ENCODE results near the gene TMEM100. TPM values are rescaled to one million over a fixed set of nuclear protein-coding genes. Genes with fewer than 3 reads are reported as not detected.
"Not testable (repeated sequence)": the region's sequence is repeated elsewhere in the genome, so short reads cannot be mapped to it uniquely, and the experiment has no call there.

The TMEM100 gene
- total RNA-seq, 2 donors from 2014 or later, result not detected

GRCh38 chr17:55680686-55681341 lies 41.9 kb downstream of the TMEM100 start:
- peak overlapping the region in 1 of 2 donors; percentile 3 for H3K27ac Mint-ChIP-seq
- no peaks in the 10 kb centered on the region for H3K9me3 Mint-ChIP-seq
- DNase-seq (ENCODE audit: low spot score in 2 of 2), result no peak
- no peaks in the 10 kb centered on the region for H3K36me3 Mint-ChIP-seq
- ATAC-seq, result no peak

GRCh38 chr17:55677446-55677845 lies 45.2 kb downstream of the TMEM100 start:
- Mint-ChIP-seq H3K27ac (no peak overlapping the region), H3K36me3 (no peaks in the 10 kb centered on the region), H3K9me3 (peaks cover 0 to 4% of the 10 kb centered on the region in 2 donors)
- DNase-seq (ENCODE audit: low spot score in 2 of 2), result no peak
- ATAC-seq, result no peak

- Mint-ChIP-seq H3K9me3 (peaks cover 0 to 4% of the 10 kb centered on the region in 2 donors), H3K36me3 (no peaks in the 10 kb centered on the region), H3K27ac (no peak overlapping the region)
- DNase-seq (ENCODE audit: low spot score in 2 of 2) (no peak), ATAC-seq (no peak)
Measured at GRCh38 chr17:55676274-55676673, 46.4 kb downstream of the TMEM100 start.

DNA sequence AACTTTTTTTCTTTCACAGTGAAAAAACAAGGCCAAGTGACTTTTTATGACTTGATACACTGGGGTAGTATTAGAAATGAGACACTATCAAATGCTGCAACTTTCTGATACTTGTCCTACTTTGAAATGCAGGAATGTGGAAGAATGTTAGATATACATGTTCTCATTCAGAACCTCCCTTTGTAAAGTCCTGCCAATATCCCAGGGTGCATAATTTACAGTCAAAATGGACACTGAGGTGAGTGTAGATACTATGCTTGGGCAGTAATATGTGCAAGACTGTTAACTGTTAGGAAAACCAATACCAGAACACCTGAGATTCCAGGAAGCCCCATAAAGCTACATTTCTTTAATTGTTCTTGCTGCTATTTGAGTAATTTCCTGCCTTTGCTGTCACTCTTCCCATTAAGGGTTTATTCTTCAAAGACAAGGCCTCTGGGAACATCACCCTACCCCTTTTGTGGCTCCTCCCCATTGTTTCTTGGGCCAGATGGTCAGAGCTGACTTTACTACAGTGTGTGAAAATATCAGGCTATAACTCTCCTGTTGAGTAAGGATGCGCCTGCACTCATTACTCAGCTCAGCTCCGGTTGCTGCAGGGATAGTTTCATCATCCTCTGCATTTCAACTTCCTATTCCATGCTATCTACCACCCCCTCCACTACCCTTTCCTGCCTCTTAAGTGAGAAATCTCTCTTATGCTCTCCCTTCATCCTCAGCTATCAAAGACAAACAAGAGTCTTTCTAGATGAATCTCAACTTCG lies 48.7 kb downstream of the TMEM100 start:
- ATAC-seq, result no peak
- H3K27ac Mint-ChIP-seq, result no peak overlapping the region

DNA sequence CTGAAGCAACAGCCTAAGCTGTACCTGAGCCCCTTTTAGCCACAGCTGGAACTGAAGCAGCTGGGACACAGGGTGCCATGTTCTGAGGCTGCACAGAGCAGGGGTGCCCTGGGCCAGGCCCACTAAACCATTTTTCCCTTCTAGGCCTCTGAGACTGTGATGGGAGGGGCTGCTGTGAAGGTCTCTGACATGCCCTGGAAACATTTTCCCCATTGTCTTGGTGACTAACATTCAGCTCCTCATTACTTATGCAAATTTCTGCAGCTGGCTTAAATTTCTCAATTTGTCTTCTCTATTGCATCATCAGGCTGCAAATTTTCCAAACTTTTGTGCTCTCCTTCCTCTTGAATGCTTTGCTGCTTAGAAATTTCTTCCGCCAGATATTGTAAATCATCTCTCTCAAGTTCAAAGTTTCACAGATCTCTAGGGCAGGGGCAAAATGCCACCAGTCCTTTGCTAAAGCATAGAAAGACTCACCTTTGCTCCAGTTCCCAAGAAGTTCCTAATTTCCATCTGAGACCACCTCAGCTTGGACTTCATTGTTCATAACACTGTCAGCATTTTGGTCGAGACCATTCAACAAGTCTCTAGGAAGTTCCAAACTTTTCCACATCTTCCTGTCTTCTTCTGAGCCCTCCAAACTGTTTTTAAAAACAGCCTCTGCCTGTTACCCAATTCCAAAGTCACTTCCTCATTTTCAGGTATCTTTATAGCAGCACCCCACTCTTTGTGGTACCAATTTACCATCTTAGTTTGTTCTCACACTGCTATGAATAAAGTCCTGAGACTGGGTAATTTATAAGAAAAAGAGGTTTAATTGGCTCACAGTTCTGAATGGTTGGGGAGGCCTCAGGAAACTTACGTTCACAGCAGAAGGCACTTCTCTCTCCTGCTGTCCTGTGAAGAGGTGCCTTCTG lies 49.8 kb downstream of the TMEM100 start:
- ATAC-seq, result no peak
- Mint-ChIP-seq H3K9me3 (peaks cover 0 to 4% of the 10 kb centered on the region in 2 donors), H3K36me3 (no peaks in the 10 kb centered on the region), H3K27ac (no peak overlapping the region)
- DNase-seq (ENCODE audit: low spot score in 2 of 2), result no peak

More for the DNA sequence above, 48.7 kb downstream of the TMEM100 start:
- Mint-ChIP-seq H3K36me3 (no peaks in the 10 kb centered on the region), H3K9me3 (peaks cover 0 to 4% of the 10 kb centered on the region in 2 donors)
- DNase-seq (ENCODE audit: low spot score in 2 of 2), result no peak

GRCh38 chr17:55672010-55672409 lies 50.7 kb downstream of the TMEM100 start:
- not testable (repeated sequence) for ATAC-seq; H3K27ac Mint-ChIP-seq; H3K9me3 Mint-ChIP-seq; DNase-seq (ENCODE audit: low spot score in 2 of 2); H3K36me3 Mint-ChIP-seq

Other genes with a start within 250 kb of the TMEM100 start
- gene SMIM36, start 211.4 kb downstream of the TMEM100 start, total RNA-seq, result not detected
- 10 to 100 TPM; 11.0 to 11.5 TPM for gene PCTP, start 28.2 kb upstream of the TMEM100 start, total RNA-seq